ENCODE data around the gene HSD3B1.
A peak's percentile ranks its signal among the peaks of the same experiment; 100 is the strongest.
"Not testable (repeated sequence)": the region's sequence is repeated elsewhere in the genome, so short reads cannot be mapped to it uniquely, and the experiment has no call there.

HSD3B1 gene

GRCh38 chr1:119489201-119489600 is 17.8 kb upstream of the HSD3B1 start:
- DNase-seq (ENCODE audit: low read depth in 1 of 2, low spot score in 1 of 2): no peak

DNA sequence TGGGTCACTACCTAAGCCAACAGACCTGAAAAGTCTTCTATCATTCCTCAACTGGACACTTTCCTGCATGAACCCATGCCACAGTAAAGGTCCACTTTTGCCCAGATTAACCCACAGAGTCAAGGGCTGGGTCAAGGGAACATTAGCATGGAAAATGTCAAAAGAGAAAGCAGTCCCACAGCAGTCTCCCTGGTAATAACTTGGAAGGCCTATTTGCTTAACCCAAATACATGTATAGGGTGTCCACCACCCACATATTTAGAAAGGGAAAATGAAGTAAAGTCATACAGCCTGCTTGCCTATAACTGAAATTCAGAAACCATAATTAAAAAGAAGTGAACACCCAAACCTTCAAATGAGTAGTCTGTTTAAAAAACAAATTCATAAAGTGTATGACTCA is 16.1 kb upstream of the HSD3B1 start:
- DNase-seq (ENCODE audit: low read depth in 1 of 2, low spot score in 1 of 2): no peak

- no peak for DNase-seq (ENCODE audit: low read depth in 1 of 2, low spot score in 1 of 2)
Observed at GRCh38 chr1:119492763-119493162, 14.2 kb upstream of the HSD3B1 start.

GRCh38 chr1:119504831-119505230 is 2.2 kb upstream of the HSD3B1 start:
- DNase-seq (ENCODE audit: low read depth in 1 of 2, low spot score in 1 of 2): no peak

- DNase-seq (ENCODE audit: low read depth in 1 of 2, low spot score in 1 of 2): no peak
Observed at GRCh38 chr1:119510046-119510445, 3.0 kb downstream of the HSD3B1 start.

GRCh38 chr1:119515221-119515620 is 8.2 kb downstream of the HSD3B1 start:
- DNase-seq (ENCODE audit: low read depth in 1 of 2, low spot score in 1 of 2): no peak

GRCh38 chr1:119516247-119516646 is 9.2 kb downstream of the HSD3B1 start:
- DNase-seq (ENCODE audit: low read depth in 1 of 2, low spot score in 1 of 2): no peak

- DNase-seq (ENCODE audit: low read depth in 1 of 2, low spot score in 1 of 2): no peak
Observed at GRCh38 chr1:119516680-119517079, 9.7 kb downstream of the HSD3B1 start.

GRCh38 chr1:119517667-119518066 is 10.7 kb downstream of the HSD3B1 start:
- DNase-seq (ENCODE audit: low read depth in 1 of 2, low spot score in 1 of 2): not testable (repeated sequence)

- no peak for DNase-seq (ENCODE audit: low read depth in 1 of 2, low spot score in 1 of 2)
Observed at GRCh38 chr1:119531606-119532323, 24.8 kb downstream of the HSD3B1 start.

DNA sequence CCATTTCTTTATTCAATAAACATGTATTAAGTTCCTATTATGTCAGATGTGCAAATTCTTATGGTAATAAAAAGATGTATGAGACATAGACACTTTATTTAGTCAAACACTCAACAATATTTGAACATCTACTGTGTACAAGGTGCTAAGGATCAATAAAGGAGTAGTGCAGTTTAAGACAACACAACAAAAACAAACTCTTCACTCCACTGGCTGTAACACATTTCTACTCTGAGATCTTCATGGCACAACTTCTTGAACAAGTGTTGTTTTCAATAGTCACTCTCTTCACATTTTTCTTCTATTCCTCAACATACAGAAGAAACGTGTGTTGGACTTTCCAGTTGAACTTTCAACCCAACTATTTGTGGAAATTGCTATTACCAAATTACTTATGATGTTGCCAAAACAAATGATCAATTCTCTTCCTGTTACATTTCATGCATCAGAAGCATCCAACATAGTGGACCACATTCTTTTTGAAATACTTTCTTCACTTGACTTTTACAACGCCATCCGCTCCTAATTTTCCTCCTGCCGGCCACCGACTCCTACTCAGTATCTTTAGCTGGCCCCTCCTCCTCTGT is 25.4 kb downstream of the HSD3B1 start:
- DNase-seq (ENCODE audit: low read depth in 1 of 2, low spot score in 1 of 2): no peak

DNA sequence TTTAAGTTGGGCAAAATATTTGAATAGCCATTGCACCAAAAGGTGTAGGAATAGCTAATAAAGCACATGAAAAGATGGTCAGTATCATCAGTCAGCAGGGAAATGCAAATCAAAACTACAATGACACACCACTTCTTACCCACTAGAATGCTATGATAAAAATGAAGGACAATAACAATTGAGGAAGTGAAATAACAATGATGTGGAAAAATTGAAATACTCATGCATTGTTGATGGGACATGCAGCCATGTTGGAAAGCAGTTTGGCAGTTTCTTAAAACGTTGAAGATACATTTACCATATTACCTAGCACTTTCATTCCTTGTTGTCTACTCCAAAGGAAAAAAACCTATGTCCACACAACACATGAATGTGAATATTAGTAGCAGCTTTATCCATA is 28.4 kb downstream of the HSD3B1 start:
- DNase-seq (ENCODE audit: low read depth in 1 of 2, low spot score in 1 of 2): no peak

DNA sequence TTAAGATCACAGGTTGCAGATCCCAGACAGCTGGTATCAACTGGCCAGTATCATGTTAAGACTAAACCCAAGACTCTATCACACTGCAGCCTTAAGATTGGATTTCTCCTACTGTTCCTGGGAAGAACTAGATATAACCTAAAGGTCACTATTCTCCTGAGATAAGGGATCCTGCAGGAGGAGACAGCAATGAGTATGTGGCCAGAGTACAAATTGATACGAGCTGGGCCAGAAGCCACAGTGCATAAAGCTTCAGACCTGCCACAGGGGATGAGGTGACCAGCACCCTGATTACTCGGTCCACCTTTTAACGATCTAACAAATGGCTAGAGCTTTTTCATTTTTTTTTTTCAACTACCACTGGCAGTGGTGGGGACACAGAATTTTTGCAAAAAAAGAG is 31.0 kb downstream of the HSD3B1 start:
- no peak for DNase-seq (ENCODE audit: low read depth in 1 of 2, low spot score in 1 of 2)

- DNase-seq (ENCODE audit: low read depth in 1 of 2, low spot score in 1 of 2): no peak
Observed at GRCh38 chr1:119539636-119540035, 32.6 kb downstream of the HSD3B1 start.

- DNase-seq (ENCODE audit: low read depth in 1 of 2, low spot score in 1 of 2): no peak
Observed at GRCh38 chr1:119541389-119541788, 34.4 kb downstream of the HSD3B1 start.

DNA sequence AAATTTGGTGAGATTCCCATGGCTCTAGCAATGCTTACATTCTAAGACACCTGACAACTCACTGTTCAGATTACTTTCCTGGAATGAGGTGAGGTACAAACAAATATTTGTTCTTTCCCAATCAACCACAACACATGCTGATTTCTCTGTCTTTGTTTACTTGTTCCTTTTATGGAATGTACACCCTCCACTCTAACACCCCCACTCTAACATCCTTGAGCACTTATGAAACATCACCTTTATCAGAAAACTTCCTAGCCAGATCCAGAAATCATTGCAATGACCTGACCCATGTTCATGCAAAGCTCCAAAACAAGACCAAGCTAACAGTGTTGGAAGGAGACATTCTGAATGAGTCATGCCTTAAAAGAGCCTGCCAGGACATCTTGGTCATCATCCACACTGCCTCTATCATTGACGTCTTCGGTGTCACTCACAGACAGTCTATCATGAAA is 35.5 kb downstream of the HSD3B1 start:
- no peak for DNase-seq (ENCODE audit: low read depth in 1 of 2, low spot score in 1 of 2)

GRCh38 chr1:119544165-119544762 is 37.3 kb downstream of the HSD3B1 start:
- DNase-seq (ENCODE audit: low read depth in 1 of 2, low spot score in 1 of 2): no peak

- no peak for DNase-seq (ENCODE audit: low read depth in 1 of 2, low spot score in 1 of 2)
Observed at GRCh38 chr1:119546641-119547040, 39.6 kb downstream of the HSD3B1 start.

GRCh38 chr1:119547306-119547705 is 40.3 kb downstream of the HSD3B1 start:
- no peak for DNase-seq (ENCODE audit: low read depth in 1 of 2, low spot score in 1 of 2)

- no peak for DNase-seq (ENCODE audit: low read depth in 1 of 2, low spot score in 1 of 2)
Observed at GRCh38 chr1:119547805-119548204, 40.8 kb downstream of the HSD3B1 start.

DNA sequence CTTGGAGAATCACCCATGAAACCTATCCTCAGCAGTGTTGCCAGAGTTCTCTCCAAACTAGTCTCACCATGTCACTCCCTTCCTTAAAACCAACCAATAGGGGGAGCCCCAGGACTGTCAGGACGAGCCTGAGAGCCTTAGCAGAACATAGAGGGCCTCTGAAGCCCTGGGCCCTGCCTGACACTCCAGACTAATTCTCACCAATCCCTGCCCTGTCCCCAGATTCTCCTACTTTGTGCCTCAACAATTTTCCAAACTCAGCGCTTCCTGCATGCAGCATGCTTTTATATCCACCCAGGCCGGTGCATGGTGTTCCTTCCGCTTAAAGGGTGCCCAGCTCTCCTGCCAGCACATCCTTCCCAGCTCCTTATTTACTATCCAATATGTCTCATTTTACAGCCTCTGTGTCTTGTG is 42.7 kb downstream of the HSD3B1 start:
- DNase-seq (ENCODE audit: low read depth in 1 of 2, low spot score in 1 of 2): peak in 1 of 2 donors; percentile 7

GRCh38 chr1:119550381-119550780 is 43.4 kb downstream of the HSD3B1 start:
- no peak for DNase-seq (ENCODE audit: low read depth in 1 of 2, low spot score in 1 of 2)

DNA sequence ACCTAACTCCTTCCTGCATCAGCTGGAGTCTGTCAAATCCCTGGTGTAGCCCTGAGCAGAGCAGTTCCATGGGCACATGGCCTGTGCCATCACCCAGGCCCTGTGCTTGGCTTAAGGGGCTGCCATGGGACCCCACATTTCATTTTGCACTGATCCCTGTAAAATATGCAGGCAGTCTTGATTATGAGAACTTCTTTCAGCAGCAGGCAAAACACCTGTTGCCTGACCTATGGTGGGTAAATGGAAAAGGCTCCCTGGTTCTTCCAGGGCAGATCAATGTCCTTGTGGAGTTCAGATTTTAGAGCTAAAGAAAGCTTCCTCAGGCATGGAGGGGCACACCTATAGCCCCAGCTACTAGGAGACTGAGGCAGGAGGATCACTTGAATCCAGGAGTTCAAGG is 44.2 kb downstream of the HSD3B1 start:
- no peak for DNase-seq (ENCODE audit: low read depth in 1 of 2, low spot score in 1 of 2)
